H1 (cell line): ENCODE data around the gene IFT27. TPM values are rescaled to one million over a fixed set of nuclear protein-coding genes. Genes with fewer than 3 reads are reported as not detected.

Experiments
- BCL11A ChIP-seq, 2 experiments: IDR thresholded peaks; one replicate each; pipeline ENCODE4 v1.6.1; 2011; ENCODE audit warnings: low read depth in 2 of 2, low read length in 2 of 2, mild to moderate bottlenecking in 2 of 2
- CHD7 ChIP-seq: fragments of 300-600 bp; sonication (generic); IDR thresholded peaks from 2 replicates; pipeline ENCODE4 v1.7.1; 2012; ENCODE audit warnings: low read length, moderate library complexity, mild to moderate bottlenecking, inconsistent platforms; ENCODE audit not compliant: insufficient replicate concordance
- GABPA ChIP-seq: IDR thresholded peaks from 2 replicates; pipeline ENCODE4 v1.6.1; 2011; ENCODE audit warnings: mild to moderate bottlenecking, low read length, moderate library complexity, borderline replicate concordance; ENCODE audit not compliant: insufficient read depth
- GTF2F1 ChIP-seq: IDR thresholded peaks from 2 replicates; pipeline ENCODE4 v1.6.1; 2012; ENCODE audit warnings: low read depth, low read length, improper control_type of control experiment, borderline replicate concordance
- HDAC6 ChIP-seq: IDR thresholded peaks from one replicate; pipeline ENCODE4 v1.7.1; 2012; ENCODE audit warnings: low read depth, mild to moderate bottlenecking, inconsistent platforms, low read length, moderate library complexity
- JUN ChIP-seq: IDR thresholded peaks from 2 replicates; pipeline ENCODE4 v1.6.1; 2011; ENCODE audit warnings: low read depth, mild to moderate bottlenecking, improper control_type of control experiment, low read length
- NRF1 ChIP-seq: IDR thresholded peaks from 2 replicates; pipeline ENCODE4 v1.6.1; 2011; ENCODE audit warnings: mild to moderate bottlenecking, low read depth, low read length, improper control_type of control experiment
- SAP30 ChIP-seq: fragments of 300-600 bp; sonication (generic); IDR thresholded peaks from 2 replicates; pipeline ENCODE4 v1.7.1; 2012; ENCODE audit warnings: low read length, moderate library complexity, mild to moderate bottlenecking, inconsistent platforms; ENCODE audit not compliant: insufficient read depth, insufficient replicate concordance
- TAF1 ChIP-seq: IDR thresholded peaks from 2 replicates; pipeline ENCODE4 v1.6.1; 2011; ENCODE audit warnings: mild to moderate bottlenecking, low read depth, low read length
- TAF7 ChIP-seq: optimal IDR thresholded peaks from 2 replicates; pipeline ENCODE3; 2011; ENCODE audit warnings: low read depth, mild to moderate bottlenecking, inconsistent platforms, low read length, moderate library complexity, borderline replicate concordance
- TEAD4 ChIP-seq: IDR thresholded peaks from 2 replicates; pipeline ENCODE4 v1.6.1; 2012; ENCODE audit warnings: low read depth, low read length, inconsistent platforms, mixed read lengths
- polyA plus RNA-seq, 7 experiments: library from polyadenylated mRNA; depleted of rRNA in 3 of 7; stranded (reverse) in 5 of 7; unstranded in 2 of 7; fragments of >200 nt in 5 of 7; fragments of 200-250 nt in 2 of 7; gene quantifications; 1 replicate in 5 of 7; 2 replicates in 1 of 7; 4 replicates in 1 of 7; pipeline versions ENCODE4 v1.2.1 to v1.2.3, GENCODE V29; 2011 to 2013; ENCODE audit warnings: missing spikeins in 2 of 7, mixed read lengths in 2 of 7
- total RNA-seq: library from RNA; stranded (reverse); fragmentation: NEBNext Ultra II Directional; extraction: Animal tissue kit (Norgen Biotek cat#: 25700); gene quantifications from 2 replicates; pipeline ENCODE4 v1.2.1, GENCODE V29; 2021

The IFT27 gene
- total and polyA plus RNA-seq, 2 of the 8 experiments (the other 6 are each of a cell fraction or from before 2014, with no cell fraction given): 36.4 to 46.2 TPM

- TF ChIP-seq CHD7 (no peak), NRF1 (no peak), BCL11A (IDR thresholded peaks at IDR 0.05; ENCODE audit: low read depth in 2 of 2, low read length in 2 of 2) (no peak), HDAC6 (no peak), GTF2F1 (no peak), SAP30 (no peak), TAF1 (no peak), GABPA (no peak), TAF7 (no peak), TEAD4 (no peak), JUN (no peak)
These were observed 17.1 kb downstream of the IFT27 start (continued) for GRCh38 chr22:36758792-36759271.
